Endodermal cell (in vitro differentiated cells): Measurements from ENCODE around the gene RNF145. TPM values are rescaled to one million over a fixed set of nuclear protein-coding genes. Genes with fewer than 3 reads are reported as not detected.

Experiments
- DNase-seq: peaks from one replicate; pipeline ENCODE4 v3.0.0-alpha.2; 2017
- H3K27ac ChIP-seq: 2 replicates; pipeline ENCODE4 v1.5.1; 2013; ENCODE audit warnings: mild to moderate bottlenecking, low read depth, low read length, moderate library complexity
- H3K27me3 ChIP-seq: 2 replicates; pipeline ENCODE4 v1.6.1; 2013; ENCODE audit warnings: mild to moderate bottlenecking, low read length, moderate library complexity; ENCODE audit not compliant: insufficient read depth, control insufficient read depth, poor library complexity, severe bottlenecking
- H3K36me3 ChIP-seq: 2 replicates; pipeline ENCODE4 v1.7.0; 2013; ENCODE audit warnings: mild to moderate bottlenecking, low read length, moderate library complexity; ENCODE audit not compliant: control insufficient read depth, insufficient read depth
- H3K4me1 ChIP-seq: one replicate; pipeline ENCODE4 v1.7.0; 2013; ENCODE audit warnings: low read length; ENCODE audit not compliant: control insufficient read depth, insufficient read depth
- H3K4me3 ChIP-seq: 2 replicates; pipeline ENCODE4 v1.5.1; 2013; ENCODE audit warnings: mild to moderate bottlenecking, low read length, moderate library complexity
- H3K9ac ChIP-seq: 2 replicates; pipeline ENCODE4 v1.6.1; 2013; ENCODE audit warnings: mild to moderate bottlenecking, low read length, moderate library complexity; ENCODE audit not compliant: poor library complexity, severe bottlenecking; ENCODE audit errors: extremely low read depth
- H3K9me3 ChIP-seq: 2 replicates; pipeline ENCODE4 v1.6.1; 2013; ENCODE audit warnings: mild to moderate bottlenecking, low read length, moderate library complexity; ENCODE audit not compliant: control insufficient read depth
- H3K27ac Mint-ChIP-seq: 2 replicates; pipeline ENCODE4 v1.8.0; 2020; ENCODE audit warnings: mixed read lengths
- H3K27me3 Mint-ChIP-seq: 2 replicates; pipeline ENCODE4 v1.8.0; 2021; ENCODE audit warnings: mild to moderate bottlenecking, mixed read lengths; ENCODE audit not compliant: insufficient read depth
- H3K36me3 Mint-ChIP-seq: 2 replicates; pipeline ENCODE4 v1.8.0; 2020; ENCODE audit warnings: low read depth, mixed read lengths
- H3K4me1 Mint-ChIP-seq: 2 replicates; pipeline ENCODE4 v1.8.0; 2020; ENCODE audit warnings: mixed read lengths
- H3K4me3 Mint-ChIP-seq: 2 replicates; pipeline ENCODE4 v1.8.0; 2020; ENCODE audit warnings: mild to moderate bottlenecking, moderate library complexity, mixed read lengths
- H3K9me3 Mint-ChIP-seq: 2 replicates; pipeline ENCODE4 v1.8.0; 2020; ENCODE audit warnings: mild to moderate bottlenecking, mixed read lengths
- CTCF ChIP-seq: fragments of 200-600 bp; sonication (generic); conservative IDR thresholded peaks from 2 replicates; pipeline ENCODE4 v1.5.0; 2021; ENCODE audit warnings: antibody characterized with exemption, mild to moderate bottlenecking
- WGBS, 2 experiments: methylation state at CpG; one replicate each; pipeline versions ENCODE4 v1.1.5 to v1.1.7; 2013; ENCODE audit warnings: missing lambda C conversion rate in 2 of 2, mixed read lengths in 1 of 2; ENCODE audit not compliant: insufficient coverage in 1 of 2, insufficient read length in 1 of 2; 5-methylcytosine and 5-hydroxymethylcytosine counted together
- total RNA-seq, 2 donors: library from RNA; stranded (reverse); fragmentation: NEBNext Ultra II Directional in 1 of 2; extraction: Animal tissue kit (Norgen Biotek cat#: 25700) in 1 of 2; gene quantifications; 2 replicates in 1 of 2; 3 replicates in 1 of 2; pipeline ENCODE4 v1.2.1, GENCODE V29; 2021

The RNF145 gene
- total RNA-seq, 2 donors from 2014 or later = 50.2 to 50.4 TPM

- no peak overlapping the region for H3K4me3 Mint-ChIP-seq
- Histone ChIP-seq H3K27ac (no peak overlapping the region), H3K9ac (no peak overlapping the region), H3K4me3 (no peak overlapping the region), H3K27me3 (no peaks in the 10 kb centered on the region), H3K9me3 (no peaks in the 10 kb centered on the region), H3K36me3 (peaks cover 21% of the 10 kb centered on the region), H3K4me1 (no peaks in the 10 kb centered on the region)
- DNase-seq = no peak
- no peak for TF ChIP-seq CTCF
- peaks cover 10% of the 10 kb centered on the region for H3K36me3 Mint-ChIP-seq
- no peaks in the 10 kb centered on the region for H3K27me3 Mint-ChIP-seq
- H3K9me3 Mint-ChIP-seq = no peaks in the 10 kb centered on the region
- H3K27ac Mint-ChIP-seq = no peak overlapping the region
- WGBS, 2 experiments = 100% methylated on average over 1 of the region's 4 CpGs; no CpG with 5 or more reads in 1 of the 2 experiments
- peaks cover 6% of the 10 kb centered on the region for H3K4me1 Mint-ChIP-seq
Measured at GRCh38 chr5:159181651-159182050, 27.7 kb downstream of the RNF145 start.

- DNase-seq = no peak
- no peak for TF ChIP-seq CTCF
- H3K9ac ChIP-seq = no peak overlapping the region
- Mint-ChIP-seq H3K4me3 (no peak overlapping the region), H3K27ac (no peak overlapping the region), H3K36me3 (peaks cover 6% of the 10 kb centered on the region), H3K27me3 (no peaks in the 10 kb centered on the region), H3K4me1 (peaks cover 6% of the 10 kb centered on the region), H3K9me3 (no peaks in the 10 kb centered on the region)
- no peaks in the 10 kb centered on the region for H3K4me1 ChIP-seq
- no peak overlapping the region for H3K27ac ChIP-seq
- no peak overlapping the region for H3K4me3 ChIP-seq
- H3K36me3 ChIP-seq = peaks cover 25% of the 10 kb centered on the region
- no peaks in the 10 kb centered on the region for H3K9me3 ChIP-seq
- no peaks in the 10 kb centered on the region for H3K27me3 ChIP-seq
Measured at GRCh38 chr5:159181152-159181551, 28.2 kb downstream of the RNF145 start.

- Histone ChIP-seq H3K9ac (no peak overlapping the region), H3K4me3 (no peak overlapping the region), H3K4me1 (peaks cover 2% of the 10 kb centered on the region), H3K36me3 (peaks cover 29% of the 10 kb centered on the region), H3K27ac (no peak overlapping the region), H3K9me3 (no peaks in the 10 kb centered on the region), H3K27me3 (no peaks in the 10 kb centered on the region)
- H3K4me1 Mint-ChIP-seq = peaks cover 13% of the 10 kb centered on the region
- no peak overlapping the region for H3K4me3 Mint-ChIP-seq
- TF ChIP-seq CTCF = no peak
- H3K9me3 Mint-ChIP-seq = no peaks in the 10 kb centered on the region
- H3K27me3 Mint-ChIP-seq = no peaks in the 10 kb centered on the region
- H3K27ac Mint-ChIP-seq = no peak overlapping the region
- DNase-seq = no peak
- whole genome bisulfite sequencing, 2 experiments = 95 to 97% methylated on average over 3 of the region's 3 CpGs
- H3K36me3 Mint-ChIP-seq = peaks cover 6% of the 10 kb centered on the region
Measured at GRCh38 chr5:159179529-159180305, 29.6 kb downstream of the RNF145 start.
